DMS114 treated with DMSO at 0.1 percent for 48 hours (cell line): ENCODE results near the gene IGSF11.
"Not testable (repeated sequence)": the region's sequence is repeated elsewhere in the genome, so short reads cannot be mapped to it uniquely, and the experiment has no call there.

Experiments
- DNase-seq: peaks from one replicate; lab custom pipeline; 2025; ENCODE audit not compliant: unreplicated experiment; lab: John Stamatoyannopoulos, UW

Gene IGSF11

GRCh38 chr3:118990823-118991560 lies 43.7 kb downstream of the IGSF11 start:
- DNase-seq, result no peak

GRCh38 chr3:118988198-118989130 lies 46.2 kb downstream of the IGSF11 start:
- no peak for DNase-seq

GRCh38 chr3:118987477-118987876 lies 47.2 kb downstream of the IGSF11 start:
- DNase-seq, result no peak

- no peak for DNase-seq
Observed at GRCh38 chr3:118986734-118987133, 47.9 kb downstream of the IGSF11 start.

- no peak for DNase-seq
Observed at GRCh38 chr3:118984699-118985098, 49.9 kb downstream of the IGSF11 start.

- DNase-seq, result no peak
Observed at GRCh38 chr3:118981494-118982134, 53.0 kb downstream of the IGSF11 start.

GRCh38 chr3:118980832-118981231 lies 53.8 kb downstream of the IGSF11 start:
- no peak for DNase-seq

GRCh38 chr3:118978393-118978758 lies 56.3 kb downstream of the IGSF11 start:
- DNase-seq, result no peak

GRCh38 chr3:118977671-118978392 lies 56.8 kb downstream of the IGSF11 start:
- no peak for DNase-seq

GRCh38 chr3:118977118-118977517 lies 57.5 kb downstream of the IGSF11 start:
- no peak for DNase-seq

GRCh38 chr3:118975476-118975875 lies 59.2 kb downstream of the IGSF11 start:
- not testable (repeated sequence) for DNase-seq

GRCh38 chr3:118974356-118975097 lies 60.1 kb downstream of the IGSF11 start:
- DNase-seq, result no peak

GRCh38 chr3:118973050-118973449 lies 61.6 kb downstream of the IGSF11 start:
- no peak for DNase-seq

- DNase-seq, result no peak
Observed at GRCh38 chr3:118970819-118971218, 63.8 kb downstream of the IGSF11 start.

- no peak for DNase-seq
Observed at GRCh38 chr3:118968640-118969039, 66.0 kb downstream of the IGSF11 start.

GRCh38 chr3:118968111-118968510 lies 66.5 kb downstream of the IGSF11 start:
- DNase-seq, result no peak

- DNase-seq, result no peak
Observed at GRCh38 chr3:118966700-118967099, 67.9 kb downstream of the IGSF11 start.

GRCh38 chr3:118963711-118964110 lies 70.9 kb downstream of the IGSF11 start:
- DNase-seq, result no peak

GRCh38 chr3:118960876-118961450 lies 73.7 kb downstream of the IGSF11 start:
- no peak for DNase-seq
